ENCODE measurements around the gene IBA57. TPM values are rescaled to one million over a fixed set of nuclear protein-coding genes. Genes with fewer than 3 reads are reported as not detected.

The IBA57 gene
- polyA plus RNA-seq, 1 of the 3 experiments (the other 2 are of a cell fraction) = 1.8 TPM

DNA sequence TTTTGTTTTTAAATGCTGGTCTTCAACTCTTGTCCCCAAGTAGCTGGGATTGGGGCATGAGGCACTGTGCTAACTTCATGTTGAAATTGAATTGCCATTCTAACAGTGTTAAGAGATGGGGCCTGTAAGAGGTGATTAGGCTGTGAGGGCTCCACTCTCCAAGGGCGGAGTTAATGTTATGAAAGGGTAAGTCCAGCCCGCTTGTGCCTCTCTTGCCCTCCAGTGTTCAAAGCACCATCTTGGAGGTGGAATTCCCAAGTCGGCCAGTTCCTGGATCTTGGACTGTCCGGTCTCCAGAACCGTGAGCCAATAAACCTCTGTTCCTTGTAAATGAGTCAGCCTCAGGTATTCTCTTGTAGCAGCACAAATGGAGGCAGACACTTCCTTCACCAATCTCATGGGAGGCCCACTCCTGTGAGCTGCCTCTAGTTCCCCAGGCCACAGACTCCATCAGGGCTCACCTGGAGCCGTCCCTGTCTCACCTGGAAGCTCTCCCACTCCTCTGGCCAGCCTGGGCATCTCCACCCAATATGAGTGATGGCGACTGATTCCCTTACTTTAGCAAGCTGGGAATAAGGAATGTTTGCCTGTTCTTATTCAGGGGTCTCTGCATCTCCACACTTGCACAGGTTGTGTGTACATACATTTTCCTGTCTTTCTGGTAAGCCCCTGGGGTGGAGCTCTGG is 15.5 kb downstream of the IBA57 start:
- Histone ChIP-seq H3K79me2 (ENCODE audit: insufficient read depth) (no peaks in the 10 kb centered on the region), H3K27me3 (ENCODE audit: insufficient read depth) (no peaks in the 10 kb centered on the region), H4K20me1 (ENCODE audit: insufficient read depth) (no peaks in the 10 kb centered on the region), H3K27ac (ENCODE audit: low read depth in 2 of 2, low read length in 1 of 2) (no peak overlapping the region), H3K9ac (no peak overlapping the region), H2AFZ (ENCODE audit: low read depth) (no peak overlapping the region), H3K4me3 (ENCODE audit: low read depth in 2 of 2, low read length in 1 of 2) (no peak overlapping the region), H3F3A (replicated peaks; ENCODE audit: insufficient read depth) (peaks cover 11% of the 10 kb centered on the region), H3K4me2 (no peak overlapping the region), H3K9me3 (no peaks in the 10 kb centered on the region), H3K36me3 (replicated peaks in 1 of 2; ENCODE audit: control insufficient read depth in 1 of 2, insufficient read depth in 2 of 2, low read length in 1 of 2) (no peaks in the 10 kb centered on the region), H3K4me1 (ENCODE audit: control insufficient read depth in 1 of 2, insufficient read depth in 2 of 2, low read depth in 1 of 2, low read length in 1 of 2) (peaks cover 0 to 12% of the 10 kb centered on the region in 2 experiments; a peak in 1 of 4 replicates), H3K9me2 (no peaks in the 10 kb centered on the region)
- ChIA-PET CTCF (interaction anchor here (0.7 to 9.1 kb wide), 6 partner anchors 10 to 224 kb away, joined by 3 to 54 read pairs (median 4); partner anchors contain the start of gene IBA57), POLR2A (no interaction called here)
- TF ChIP-seq SIN3A (IDR thresholded peaks at IDR 0.05; ENCODE audit: borderline replicate concordance, low read depth, low read length) (no peak), RFX5 (IDR thresholded peaks at IDR 0.05; ENCODE audit: low read length) (no peak), SMC3 (IDR thresholded peaks at IDR 0.05; ENCODE audit: low read depth, low read length) (no peak)
- TF ChIP-seq, protein P1, sequence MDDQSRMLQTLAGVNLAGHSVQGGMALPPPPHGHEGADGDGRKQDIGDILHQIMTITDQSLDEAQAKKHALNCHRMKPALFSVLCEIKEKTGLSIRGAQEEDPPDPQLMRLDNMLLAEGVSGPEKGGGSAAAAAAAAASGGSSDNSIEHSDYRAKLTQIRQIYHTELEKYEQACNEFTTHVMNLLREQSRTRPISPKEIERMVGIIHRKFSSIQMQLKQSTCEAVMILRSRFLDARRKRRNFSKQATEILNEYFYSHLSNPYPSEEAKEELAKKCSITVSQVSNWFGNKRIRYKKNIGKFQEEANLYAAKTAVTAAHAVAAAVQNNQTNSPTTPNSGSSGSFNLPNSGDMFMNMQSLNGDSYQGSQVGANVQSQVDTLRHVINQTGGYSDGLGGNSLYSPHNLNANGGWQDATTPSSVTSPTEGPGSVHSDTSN (IDR thresholded peaks at IDR 0.05) = no peak
- DNase-seq = no peak
- WGBS (ENCODE audit: low lambda C conversion rate) = 90% methylated on average over 6 of the region's 7 CpGs

DNA sequence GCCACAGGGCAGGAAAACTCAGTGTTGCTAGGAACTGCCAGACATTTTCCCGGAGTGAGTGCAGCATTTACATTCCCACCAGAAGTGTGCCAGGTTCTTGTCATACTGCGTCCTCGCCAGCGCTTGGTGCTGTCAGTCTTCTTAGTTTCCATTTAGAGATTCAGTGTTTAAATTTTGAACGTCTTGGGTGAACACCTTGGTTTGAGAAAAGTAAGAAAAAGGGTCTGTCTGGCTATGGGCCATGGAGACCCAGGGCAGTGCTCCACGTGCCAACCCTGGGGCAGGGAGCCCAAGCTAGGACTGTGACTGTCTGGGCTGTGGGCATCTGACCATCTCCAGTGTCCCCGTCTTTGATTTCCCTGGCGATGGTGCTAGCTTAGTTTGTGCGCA is 16.0 kb downstream of the IBA57 start:
- Histone ChIP-seq H3K9ac (no peak overlapping the region), H3K9me2 (no peaks in the 10 kb centered on the region), H3K4me2 (no peak overlapping the region), H3K79me2 (ENCODE audit: insufficient read depth) (no peaks in the 10 kb centered on the region), H3K4me3 (ENCODE audit: low read depth in 2 of 2, low read length in 1 of 2) (no peak overlapping the region), H3F3A (replicated peaks; ENCODE audit: insufficient read depth) (peaks cover 11% of the 10 kb centered on the region), H3K27me3 (ENCODE audit: insufficient read depth) (no peaks in the 10 kb centered on the region), H3K4me1 (ENCODE audit: control insufficient read depth in 1 of 2, insufficient read depth in 2 of 2, low read depth in 1 of 2, low read length in 1 of 2) (peaks cover 0 to 12% of the 10 kb centered on the region in 2 experiments; a peak in 1 of 4 replicates), H4K20me1 (ENCODE audit: insufficient read depth) (no peaks in the 10 kb centered on the region), H3K27ac (ENCODE audit: low read depth in 2 of 2, low read length in 1 of 2) (no peak overlapping the region), H3K9me3 (no peaks in the 10 kb centered on the region), H3K36me3 (replicated peaks in 1 of 2; ENCODE audit: control insufficient read depth in 1 of 2, insufficient read depth in 2 of 2, low read length in 1 of 2) (no peaks in the 10 kb centered on the region), H2AFZ (ENCODE audit: low read depth) (no peak overlapping the region)
- WGBS (ENCODE audit: low lambda C conversion rate) = 86% methylated on average over 9 of the region's 9 CpGs
- TF ChIP-seq EP300 (IDR thresholded peaks at IDR 0.05; ENCODE audit: borderline replicate concordance in 1 of 2, low read depth in 1 of 2, low read length in 1 of 2) (no peak), FOXM1 (IDR thresholded peaks at IDR 0.05; ENCODE audit: low read depth) (no peak), REST (IDR thresholded peaks at IDR 0.05; ENCODE audit: low read depth, low read length) (no peak), CTCF (IDR thresholded peaks at IDR 0.05) (no peak), POLR2AphosphoS5 (IDR thresholded peaks at IDR 0.05; ENCODE audit: low read depth, low read length) (no peak), FOXJ3 (CRISPR knock-in tag; IDR thresholded peaks at IDR 0.05) (no peak), USF1 (IDR thresholded peaks at IDR 0.05; ENCODE audit: borderline replicate concordance, low read depth) (no peak)
- no peak for DNase-seq
- CTCF ChIA-PET = interaction anchor here (0.8 to 9.1 kb wide), 4 partner anchors 11 to 224 kb away, joined by 3 to 54 read pairs (median 4); partner anchors contain the start of gene IBA57
- POLR2A ChIA-PET = no interaction called here
